CD4-positive, alpha-beta T cell treated with Interferon gamma for 1 hour (primary cell): ENCODE measurements around the gene ISG20L2.

ENCODE experiments used
- DNase-seq: peaks from one replicate; pipeline ENCODE4 v3.0.0-alpha.2; 2020

The ISG20L2 gene

DNA sequence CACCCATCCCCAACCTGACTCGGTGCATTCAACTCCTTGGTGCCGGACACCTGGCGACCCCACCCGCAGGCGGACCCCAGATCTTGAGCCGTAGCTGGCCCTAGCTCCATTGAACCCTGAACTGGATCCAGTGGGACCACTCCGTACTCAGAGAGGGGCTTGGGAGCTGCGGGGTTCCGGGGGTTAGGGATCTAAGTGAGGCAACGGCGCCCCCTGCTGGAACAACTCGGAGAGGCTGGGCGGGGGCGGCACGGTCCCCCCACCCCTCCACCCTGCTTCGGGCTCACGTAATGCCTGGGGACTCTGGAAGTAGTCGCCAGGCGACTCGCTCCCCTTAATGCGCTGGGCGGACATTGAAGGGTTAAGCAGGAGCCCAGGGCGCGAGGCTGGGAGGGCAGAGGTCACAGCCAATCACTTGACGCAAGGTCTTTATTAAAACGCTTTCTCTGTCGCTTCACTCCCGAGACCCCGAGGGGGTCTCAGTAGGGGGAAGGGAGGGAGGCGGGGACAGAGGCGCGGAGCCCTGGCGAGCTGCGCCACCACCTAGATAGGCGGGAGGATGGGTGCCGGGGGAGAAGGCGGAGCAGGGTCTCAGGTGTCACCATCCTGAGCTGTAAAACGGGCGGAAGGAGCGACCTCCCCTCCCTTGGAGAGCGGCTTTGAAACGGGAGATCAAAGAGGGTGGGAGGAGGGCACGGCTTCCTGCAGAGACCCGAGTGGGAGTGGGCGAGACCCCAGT is 22.5 kb downstream of the ISG20L2 start:
- peak; percentile 62 for DNase-seq

DNA sequence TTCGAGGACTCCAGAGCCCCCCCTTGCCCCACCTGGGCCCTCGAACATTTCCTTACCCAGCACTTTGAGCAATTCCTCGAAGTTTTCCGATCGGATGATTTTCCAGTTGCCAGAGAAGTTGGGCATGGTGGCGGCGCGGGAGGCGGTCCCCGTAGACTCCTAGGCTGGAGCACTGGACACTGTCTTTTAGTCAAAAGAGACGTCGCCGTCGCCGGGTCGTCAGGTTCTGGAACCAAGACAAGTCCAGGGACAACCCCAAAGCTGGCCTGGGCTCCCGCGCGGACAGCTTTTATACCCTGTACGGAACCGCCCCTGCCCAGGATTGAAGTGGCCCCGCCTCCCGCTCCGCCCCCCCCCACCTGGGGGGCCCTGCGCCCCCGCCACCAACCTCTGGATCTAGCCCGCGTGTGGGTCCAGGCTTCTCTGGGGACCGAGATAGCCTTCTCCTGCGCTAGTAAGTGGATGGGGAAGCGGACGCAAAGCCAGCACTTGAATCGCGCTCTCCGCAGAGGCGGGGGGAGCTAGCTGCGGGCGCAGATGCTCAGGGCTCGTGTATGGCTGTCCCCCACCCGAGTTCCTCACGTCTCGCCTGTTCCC is 23.1 kb downstream of the ISG20L2 start, which contains the start of gene CRABP2:
CRABP2 (minus strand) TSS at position 263 of the 597 bp plus-strand sequence; CDS start at position 126, 137 bp downstream.
- DNase-seq, result peak; percentile 23

DNA sequence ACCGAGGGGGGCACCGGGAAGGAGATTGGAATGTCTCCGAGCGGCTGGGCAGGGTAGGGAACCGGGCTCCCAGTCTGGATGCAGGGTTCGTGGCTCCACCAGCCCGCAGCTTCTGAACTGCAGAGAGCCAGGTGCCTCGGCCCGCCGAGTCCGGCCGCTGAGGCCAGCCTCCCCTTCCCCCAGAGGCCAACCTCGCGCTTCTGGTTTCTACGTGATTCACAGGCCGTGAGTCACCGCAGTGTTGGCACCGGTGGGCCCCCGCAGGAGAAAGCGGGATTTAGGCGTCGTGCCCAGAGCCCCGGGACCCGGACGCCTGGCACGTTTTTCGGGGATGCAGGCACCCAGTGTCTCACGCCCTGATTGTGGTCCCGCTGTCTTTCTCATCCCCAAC is 23.6 kb downstream of the ISG20L2 start:
- DNase-seq, result no peak

DNA sequence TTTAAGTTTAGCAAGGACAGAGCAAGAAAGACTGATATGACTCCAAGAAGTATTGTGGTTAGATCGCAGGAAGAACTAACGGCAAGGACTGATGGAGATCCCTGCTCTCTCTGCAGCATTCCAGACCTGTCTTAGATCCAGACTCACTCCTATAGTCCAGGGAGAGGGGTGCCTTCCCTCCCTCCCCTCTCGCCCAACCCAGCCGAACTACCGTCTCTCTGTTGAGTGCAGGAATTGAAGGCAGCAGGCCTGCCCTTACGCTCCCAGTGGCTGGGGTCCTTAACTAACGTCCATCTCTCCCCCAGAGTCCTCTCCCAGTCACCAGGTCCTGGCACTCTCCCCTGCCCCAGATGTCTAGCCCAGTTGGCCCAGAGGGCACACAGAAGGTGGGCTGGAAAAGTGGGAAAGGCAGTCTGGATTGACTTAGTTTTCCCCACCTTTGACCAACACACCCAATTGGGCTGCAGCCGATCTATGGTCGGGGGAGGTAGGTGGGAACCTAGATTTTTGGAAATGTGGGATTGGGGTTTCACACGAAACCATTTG is 24.3 kb downstream of the ISG20L2 start:
- DNase-seq, result no peak

DNA sequence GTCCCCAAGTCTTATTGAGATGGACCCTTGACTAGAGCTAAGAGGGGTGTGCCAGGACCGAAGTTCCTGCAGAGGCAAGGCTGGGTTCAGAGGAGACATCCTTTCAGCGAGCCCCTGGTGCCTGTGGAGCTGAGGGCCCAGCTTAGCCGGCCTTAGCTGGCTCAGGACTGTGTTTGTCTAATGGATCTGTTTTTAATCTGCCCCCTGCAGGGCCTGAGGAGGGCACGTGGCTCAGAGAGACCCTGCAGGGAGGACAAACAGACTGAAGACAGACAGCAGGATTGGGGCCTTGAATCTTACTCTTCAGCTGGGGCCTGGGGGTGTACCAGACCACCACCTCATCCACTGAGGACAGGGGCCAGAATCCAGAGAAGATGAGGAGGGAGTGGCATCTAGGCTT is 24.8 kb downstream of the ISG20L2 start:
- no peak for DNase-seq

DNA sequence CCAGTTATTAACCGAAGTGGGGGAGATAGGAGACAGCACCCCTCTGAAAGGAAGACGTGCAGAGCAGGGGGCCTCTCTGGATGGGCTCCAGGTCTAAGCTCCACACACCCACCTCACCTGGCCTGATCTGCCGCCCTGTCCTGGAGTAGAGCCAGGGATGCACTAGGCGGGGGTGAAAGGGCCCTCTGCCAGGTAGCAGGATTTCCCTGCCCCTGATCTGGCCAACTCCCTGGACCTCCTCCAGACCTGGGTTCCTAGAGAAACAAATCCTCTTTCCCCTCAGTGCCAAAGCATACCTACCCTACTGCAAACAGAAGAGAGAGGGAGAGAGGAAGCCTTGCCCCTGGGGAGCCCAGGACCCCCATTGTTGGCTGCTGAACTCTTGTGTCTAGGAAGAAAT is 25.2 kb downstream of the ISG20L2 start:
- no peak for DNase-seq

DNA sequence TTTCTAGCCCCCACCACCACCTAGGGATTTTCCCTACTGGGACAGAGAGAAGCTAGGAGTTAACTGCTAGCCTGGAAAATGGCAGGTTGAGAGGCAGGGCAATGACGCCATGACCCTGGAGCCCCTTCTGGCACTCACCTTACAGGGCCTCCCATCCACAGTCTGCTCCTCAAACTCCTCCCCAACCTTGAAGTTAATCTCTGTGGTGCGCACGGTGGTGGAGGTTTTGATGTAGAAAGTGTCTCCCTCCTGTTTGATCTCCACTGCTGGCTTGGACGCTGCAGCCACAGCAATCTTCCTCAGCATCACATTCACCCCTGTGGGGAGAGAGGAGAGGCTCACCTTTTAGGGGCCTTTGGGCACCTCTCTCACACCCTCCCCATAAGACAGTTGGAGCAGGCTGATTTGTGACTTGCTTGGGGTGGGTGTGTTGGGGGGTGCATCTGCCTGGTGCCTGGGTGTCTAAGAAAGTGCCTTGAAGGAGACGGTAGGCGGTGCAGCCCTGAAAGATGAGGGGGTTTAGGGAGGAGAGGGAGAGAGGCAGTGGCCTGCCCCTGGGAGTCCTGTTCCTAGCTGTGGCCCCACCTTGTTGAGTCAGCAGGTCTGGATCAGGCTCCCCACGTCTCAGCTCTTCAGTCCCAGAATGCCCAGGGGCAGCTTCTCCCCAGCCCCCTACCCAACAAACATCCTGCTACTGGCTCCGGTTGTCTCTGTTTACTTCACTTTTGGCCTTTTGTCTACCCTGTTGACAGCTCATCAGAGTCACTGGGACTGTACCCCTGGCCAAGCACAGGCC is 27.6 kb downstream of the ISG20L2 start:
- no peak for DNase-seq

DNA sequence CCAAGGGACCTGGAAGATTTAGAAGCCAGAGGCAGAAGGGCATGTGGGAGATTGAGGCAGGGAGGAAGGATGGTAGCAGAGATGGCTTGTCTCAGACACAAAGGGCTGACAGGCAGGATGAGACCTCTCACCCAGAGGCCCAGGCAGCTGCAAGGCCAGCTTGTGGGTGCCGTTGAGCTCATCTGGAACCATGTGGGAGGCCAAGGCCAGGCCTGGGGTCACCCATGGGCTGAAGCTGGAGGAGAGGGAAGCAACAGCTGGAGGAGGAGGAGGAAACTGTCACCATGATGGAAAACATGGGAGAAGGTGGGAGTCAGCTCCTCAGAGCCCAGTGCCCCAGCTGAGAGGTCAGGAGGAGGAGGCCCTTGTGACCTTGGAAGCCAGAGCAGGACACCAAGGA is 29.6 kb downstream of the ISG20L2 start:
- DNase-seq, result no peak

DNA sequence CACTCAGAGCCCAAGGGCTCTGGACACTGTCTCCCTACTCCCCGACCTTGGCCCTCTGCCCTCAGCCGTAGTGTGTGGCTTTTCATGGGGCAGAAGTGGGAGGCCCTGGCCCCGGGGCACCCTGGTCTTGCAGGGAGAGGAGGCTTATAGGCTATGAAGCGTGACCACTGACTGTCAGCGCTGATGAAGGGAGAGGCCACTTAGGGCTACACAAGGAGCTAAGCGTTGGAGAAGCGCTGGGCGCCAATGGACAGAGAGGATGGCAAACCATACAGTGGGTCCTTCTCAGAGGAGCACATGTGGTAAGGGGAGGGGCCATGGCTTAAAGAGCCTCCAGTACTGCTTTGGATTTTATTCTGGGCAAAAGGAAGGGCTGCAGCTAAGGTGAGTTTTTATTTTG is 31.1 kb downstream of the ISG20L2 start:
- DNase-seq, result no peak

DNA sequence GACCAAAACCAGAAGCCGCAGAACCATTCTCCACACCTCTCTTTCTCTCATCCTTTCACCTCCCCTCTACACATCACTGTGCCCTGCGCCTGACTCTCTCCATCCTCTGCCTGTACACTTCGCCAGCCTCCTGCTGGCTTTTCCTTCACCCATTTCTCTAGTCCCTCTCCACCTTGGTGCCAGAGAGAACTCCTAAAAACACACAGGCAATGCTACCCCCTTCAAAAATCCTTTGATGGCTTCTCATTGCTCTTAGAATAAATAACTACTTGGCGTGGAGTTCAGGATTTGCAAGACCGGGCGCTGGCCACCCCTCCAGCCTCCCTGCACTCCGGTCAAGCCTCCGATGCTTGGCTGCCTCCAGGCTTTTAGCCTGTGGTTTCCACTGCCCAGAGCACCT is 31.8 kb downstream of the ISG20L2 start:
- DNase-seq, result no peak

DNA sequence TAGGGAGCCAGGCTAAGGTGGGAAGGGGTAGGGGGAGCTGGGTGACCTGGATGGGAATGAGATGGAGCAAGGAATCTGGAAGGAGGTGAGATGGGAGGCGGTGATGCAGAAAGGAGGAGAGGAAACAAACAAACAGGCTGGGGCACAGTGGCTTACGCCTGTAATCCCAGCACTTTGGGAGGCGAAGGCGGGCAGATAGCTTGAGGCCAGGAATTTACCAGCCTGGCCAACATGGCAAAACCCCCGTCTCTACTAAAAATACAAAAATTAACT is 33.9 kb downstream of the ISG20L2 start:
- DNase-seq, result no peak

DNA sequence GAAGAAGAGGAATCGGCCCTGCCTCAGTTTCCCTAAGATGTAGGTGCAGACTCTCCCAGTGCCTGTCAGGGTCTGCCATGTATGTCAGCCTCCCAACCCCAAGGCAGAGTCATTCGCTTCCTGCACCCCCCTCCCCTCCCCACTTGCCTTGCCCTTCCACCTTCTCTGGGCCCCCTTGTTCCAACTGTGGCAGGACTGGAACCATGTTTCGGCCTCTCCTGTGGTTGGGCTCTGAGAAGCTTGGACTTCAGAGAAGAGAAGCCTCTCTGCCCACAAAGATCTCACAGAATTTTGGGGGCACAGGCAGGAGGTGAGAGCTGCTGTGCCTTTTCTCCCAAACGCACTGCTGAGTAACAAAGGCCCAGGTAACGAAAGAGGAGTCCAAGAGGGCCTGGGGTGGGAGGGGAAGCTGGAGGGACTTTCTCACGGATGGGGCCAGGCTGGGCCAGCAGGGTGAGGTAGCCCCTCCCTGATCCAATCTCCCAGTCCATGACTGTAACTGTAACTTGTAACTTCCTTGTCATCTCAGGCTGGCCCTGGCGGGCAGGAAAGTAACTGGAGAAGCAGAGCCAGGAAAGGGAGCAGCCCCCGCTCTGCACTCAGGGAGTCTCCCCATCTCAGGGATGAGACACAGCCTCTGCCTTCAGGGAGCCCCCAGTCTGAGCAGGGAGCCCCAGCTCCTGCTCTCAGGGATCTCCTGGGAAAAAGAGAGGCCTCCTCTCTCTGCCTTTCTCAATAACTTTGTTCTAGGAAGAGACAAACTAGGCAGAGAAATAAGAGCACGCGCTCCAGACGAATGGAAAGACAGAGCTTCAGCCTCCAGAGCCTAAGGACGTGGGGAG is 34.5 kb downstream of the ISG20L2 start:
- DNase-seq, result no peak

DNA sequence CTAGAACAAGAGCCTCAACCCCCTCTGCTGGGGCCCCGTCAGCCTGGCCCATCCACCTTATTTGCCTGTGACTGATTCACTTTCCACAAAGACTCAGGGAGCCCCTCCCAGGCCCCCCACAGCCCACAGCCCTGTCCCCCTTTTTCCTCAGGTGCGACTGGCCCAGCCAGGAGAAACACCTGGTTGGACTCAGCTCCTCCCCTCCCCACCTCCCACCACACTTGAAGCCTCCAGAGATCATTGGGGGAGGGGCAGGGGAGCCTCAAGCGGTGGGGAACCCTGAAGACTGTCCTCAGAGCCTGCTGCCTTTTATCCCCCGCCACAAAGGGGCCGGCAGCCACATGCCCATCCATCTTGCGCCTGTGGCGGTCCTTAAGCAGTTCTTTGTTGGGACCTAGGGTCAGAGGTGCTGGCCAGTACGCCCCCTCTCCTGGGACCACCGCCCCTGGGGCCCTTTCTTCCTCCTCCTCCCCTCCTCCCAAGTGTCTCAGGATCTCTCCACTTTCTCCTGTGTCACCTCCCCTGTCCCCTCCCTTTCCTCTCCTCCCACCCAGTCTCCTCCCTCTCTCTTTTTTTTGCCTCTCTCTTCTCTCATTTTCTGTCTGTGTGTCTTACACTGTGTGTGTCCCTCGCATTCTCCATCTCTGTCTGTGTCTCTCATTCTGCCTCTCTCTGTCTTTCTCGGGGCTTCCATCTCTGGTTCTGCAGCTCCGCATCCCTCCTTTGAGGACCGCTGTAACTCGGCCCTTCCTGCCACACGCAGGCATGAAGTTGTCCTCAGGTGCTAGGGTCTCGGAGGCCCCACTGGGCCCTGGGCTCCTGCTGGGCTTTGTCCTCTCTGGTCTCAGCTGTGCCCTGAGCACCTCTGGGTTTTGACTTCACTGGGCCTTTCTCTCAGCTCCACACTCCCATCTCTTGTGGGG is 35.4 kb downstream of the ISG20L2 start:
- peak; percentile 24 for DNase-seq

DNA sequence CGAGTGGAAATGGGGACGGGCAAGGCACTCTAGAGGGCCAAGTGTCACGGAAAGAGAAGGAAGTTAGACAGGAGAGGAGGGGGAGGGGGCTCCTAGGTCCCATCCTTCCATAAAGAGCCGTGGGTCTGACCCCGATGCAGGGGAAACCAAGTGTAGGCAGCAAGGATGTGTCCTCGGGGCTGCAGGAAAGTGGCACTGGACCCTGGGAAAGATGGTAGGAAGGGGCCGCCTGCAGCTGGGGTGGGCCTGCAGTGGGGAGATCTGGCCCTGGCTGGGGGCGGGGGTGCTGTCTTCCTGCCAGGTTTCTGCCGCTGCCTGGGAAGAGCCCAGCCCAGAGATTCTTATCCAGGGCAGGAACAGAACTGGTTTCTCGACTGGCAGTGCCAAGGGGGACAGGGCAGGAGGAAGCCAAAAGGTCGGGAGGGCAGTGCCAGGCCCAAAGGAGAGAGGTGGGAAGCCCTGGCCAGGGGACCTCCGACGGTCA is 36.1 kb downstream of the ISG20L2 start:
- no peak for DNase-seq

DNA sequence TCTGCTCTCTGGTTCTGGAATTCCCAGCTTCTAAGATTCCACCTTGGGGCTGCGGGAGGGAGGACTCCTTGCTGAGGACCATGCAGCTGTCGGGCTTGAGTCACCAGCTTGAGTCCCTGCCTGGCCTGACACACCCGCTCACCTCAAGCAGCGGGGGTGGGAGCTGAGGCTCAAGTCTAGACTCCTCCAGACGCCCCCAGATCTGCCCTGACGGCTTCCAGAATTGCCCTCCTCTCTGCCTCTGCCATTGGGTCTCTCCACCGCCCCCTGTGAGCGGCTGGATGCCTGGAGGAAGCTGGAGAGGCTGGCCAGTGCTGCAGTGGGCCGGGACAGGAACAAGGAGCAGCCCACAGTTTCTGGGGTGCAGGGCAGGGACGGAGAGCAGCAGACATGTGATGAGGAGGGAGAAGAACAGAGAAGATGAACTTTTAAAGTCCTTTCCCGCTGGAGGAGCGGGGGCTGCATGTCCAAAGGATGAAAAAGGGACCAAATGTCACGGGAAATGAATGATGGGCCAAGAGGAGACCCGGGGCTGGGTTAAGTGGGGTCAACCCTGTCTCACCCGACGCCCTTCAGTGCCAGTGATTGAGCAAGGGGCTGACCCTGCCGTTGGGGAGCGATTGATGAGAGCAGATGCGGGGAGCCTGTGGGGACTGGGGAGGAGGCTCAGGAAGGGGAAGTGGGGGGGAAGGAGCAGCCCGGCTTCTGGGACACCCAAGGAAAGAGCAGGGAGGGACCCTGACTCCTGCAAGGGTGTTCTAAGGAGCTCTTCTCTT is 36.7 kb downstream of the ISG20L2 start:
- no peak for DNase-seq

DNA sequence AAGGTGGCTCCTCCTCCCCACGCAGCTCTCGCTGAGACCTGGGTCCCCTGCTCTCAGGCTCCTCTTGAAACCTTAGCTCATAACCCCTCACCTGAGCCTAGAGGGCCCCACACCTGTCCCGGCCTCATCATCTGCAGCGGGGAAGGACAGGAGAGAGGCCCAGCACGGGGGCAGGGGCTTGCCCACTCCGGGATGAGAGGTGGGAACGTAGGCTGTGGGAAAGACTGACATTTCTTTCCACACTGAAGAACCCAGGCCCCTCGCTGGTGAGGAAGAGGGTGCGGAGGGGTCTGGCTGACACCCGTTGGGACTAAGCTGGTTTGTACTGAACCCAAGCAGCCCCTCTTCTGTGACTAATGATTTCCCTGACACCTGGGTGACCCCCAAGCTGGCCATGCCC is 37.4 kb downstream of the ISG20L2 start:
- DNase-seq, result no peak

DNA sequence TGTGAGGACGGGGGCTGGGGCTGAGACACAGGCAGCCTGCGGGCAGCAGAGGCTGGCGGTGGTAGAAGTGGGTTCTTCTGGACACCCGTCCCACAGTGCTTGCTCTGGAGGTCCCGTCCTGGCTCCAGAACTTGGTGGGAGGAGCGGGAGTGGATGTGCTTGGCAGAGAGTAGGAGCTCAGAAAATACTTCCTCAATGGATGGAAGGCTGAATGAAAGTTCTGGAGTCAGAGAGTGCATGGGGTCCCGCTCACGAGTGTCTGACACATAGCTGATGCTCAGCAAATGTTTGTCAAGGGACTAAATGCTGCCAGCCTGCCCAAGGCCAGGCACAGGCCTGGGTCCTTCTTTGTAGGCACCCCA is 37.9 kb downstream of the ISG20L2 start:
- DNase-seq, result no peak

DNA sequence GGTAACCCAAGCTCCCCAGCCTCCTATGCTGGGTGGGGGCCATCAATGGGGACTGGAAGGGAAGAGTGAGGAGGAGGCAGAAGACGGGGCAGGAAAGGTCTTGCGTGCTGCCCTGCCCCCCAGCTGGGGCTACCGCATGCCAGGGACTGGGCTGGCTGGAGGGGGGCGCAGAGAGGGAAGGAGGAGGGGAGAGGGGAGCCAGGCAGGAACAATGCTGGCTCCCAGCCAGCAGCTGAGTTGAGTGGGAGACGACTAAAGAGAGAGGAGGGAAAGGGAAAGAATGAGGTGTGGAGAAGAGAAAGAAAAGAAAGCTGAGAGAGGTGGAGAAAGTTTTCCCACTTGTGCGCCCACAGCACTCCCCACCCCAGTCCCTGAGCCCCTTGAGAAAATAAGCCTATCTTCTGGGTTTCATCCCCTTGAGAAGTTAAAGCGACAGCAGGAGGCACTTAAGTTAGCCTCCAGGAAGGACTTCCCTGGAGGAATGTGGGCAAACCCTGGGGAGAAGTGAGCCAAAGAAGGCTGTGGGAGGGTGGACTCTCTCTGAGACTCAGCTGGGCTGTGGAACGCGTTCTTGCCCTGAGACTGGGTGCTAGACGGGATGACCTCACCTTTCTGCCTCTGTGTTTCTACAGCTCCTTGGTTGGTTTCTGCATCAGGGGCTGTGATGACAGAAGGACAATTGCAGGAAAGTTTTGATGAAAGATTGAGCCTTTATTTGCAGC is 38.5 kb downstream of the ISG20L2 start:
- DNase-seq, result no peak

DNA sequence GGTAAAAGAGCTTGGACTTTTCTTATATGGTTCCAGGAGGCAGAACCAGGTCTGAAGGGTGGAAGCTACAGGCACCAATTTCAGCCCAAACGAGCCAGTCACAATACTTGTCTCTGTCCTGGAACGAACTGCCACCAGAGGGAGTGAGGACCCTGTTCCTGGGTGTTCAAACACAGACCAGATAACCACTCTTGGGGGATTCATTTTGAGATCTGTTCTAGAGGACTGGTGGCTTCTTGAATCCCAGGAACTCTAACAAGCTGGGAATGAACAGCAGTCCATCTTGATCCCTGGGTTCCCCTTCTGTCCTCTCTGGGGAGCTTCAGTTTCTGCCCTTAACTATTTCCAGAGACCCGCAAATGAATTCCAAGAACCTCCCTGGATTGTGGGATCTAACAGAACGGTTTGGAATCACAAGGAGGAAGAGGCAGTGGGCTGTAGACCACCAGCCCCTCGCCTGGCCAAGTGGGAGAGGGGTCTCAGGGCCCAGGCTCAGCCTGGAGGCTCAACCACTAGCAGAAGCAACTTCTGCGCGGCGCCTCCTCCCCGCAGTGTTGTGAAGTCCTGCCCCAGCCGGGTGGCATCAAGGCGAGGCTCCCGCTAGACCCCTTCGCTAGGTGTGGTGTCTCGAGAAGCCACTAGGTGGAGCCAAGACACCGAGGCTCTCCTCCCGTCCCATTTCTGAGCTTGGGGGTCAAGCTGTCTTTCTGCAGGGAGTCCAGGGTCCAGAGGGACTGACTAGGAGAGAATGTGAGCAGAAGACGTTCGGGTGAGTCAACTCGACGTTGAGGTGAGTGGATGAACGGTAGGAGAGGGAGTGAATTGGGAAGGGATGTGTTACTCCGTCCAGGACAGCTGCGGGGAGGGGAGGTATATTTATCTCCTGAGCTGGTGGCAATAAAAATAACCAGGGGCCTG is 39.3 kb downstream of the ISG20L2 start:
- peak; percentile 75 for DNase-seq
